Cardiac septum (tissue), 1 donor: ENCODE measurements around the gene PRR18. TPM values are rescaled to one million over a fixed set of nuclear protein-coding genes. Genes with fewer than 3 reads are reported as not detected.

Experiments
- DNase-seq: peaks from one replicate; pipeline ENCODE4 v3.0.0-alpha.2; 2020; ENCODE audit warnings: low spot score
- intact Hi-C: fragments of 100-400 bp; cut with DNase I; formaldehyde crosslinking; loops from one replicate; pipeline ENCODE4 v1.14.0; 2022
- total RNA-seq: library from RNA; stranded (reverse); fragmentation: NEBNext Ultra II Directional; extraction: Animal tissue kit (Norgen Biotek cat#: 25700); gene quantifications from one replicate; pipeline ENCODE4 v1.2.1, GENCODE V29; 2021
- donor health status: DM: no; HTN: no; CAD: no.

The PRR18 gene
- total RNA-seq, 1 donor from 2014 or later, result 0.13 TPM

DNA sequence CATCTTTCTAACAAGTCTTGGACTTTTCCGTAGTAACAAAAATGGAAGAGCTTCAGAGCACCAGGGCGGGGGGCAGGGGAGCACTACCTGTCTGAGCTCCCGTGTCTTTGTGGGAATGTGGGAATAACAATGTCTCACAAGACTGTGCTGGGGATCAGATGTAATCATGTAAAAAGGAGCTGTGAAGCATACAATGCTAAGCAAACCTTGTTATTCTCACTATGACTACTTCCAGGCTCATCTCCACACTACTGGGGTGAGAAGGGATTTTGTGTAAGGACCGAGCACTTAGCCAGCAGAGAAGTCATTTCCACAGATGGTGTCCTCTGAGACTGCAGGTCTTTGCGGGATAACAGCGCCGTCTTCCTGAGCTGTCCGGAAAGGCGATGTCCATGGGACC, 27.1 kb downstream of the PRR18 start:
- no peak for DNase-seq
- intact Hi-C loops, result no loop called here

DNA sequence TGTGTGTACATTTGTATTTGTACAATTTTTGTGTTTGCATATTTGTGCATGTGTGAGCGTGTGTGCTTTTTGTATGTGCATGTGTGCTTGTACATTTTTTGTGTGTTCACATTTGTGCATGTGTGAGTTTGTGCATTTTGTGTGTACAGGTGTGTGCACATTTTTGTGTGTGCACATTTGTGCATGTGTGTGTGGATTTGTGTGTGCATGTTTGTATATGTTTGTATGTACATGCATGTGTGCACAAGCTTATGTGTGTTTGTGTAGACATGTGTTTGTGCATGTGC, 28.9 kb downstream of the PRR18 start:
- intact Hi-C loops, result no loop called here

GRCh38 chr6:166278579-166279392, 29.4 kb downstream of the PRR18 start:
- intact Hi-C loops, result no loop called here
- no peak for DNase-seq

More for the DNA sequence above, 28.9 kb downstream of the PRR18 start:
- DNase-seq, result no peak

DNA sequence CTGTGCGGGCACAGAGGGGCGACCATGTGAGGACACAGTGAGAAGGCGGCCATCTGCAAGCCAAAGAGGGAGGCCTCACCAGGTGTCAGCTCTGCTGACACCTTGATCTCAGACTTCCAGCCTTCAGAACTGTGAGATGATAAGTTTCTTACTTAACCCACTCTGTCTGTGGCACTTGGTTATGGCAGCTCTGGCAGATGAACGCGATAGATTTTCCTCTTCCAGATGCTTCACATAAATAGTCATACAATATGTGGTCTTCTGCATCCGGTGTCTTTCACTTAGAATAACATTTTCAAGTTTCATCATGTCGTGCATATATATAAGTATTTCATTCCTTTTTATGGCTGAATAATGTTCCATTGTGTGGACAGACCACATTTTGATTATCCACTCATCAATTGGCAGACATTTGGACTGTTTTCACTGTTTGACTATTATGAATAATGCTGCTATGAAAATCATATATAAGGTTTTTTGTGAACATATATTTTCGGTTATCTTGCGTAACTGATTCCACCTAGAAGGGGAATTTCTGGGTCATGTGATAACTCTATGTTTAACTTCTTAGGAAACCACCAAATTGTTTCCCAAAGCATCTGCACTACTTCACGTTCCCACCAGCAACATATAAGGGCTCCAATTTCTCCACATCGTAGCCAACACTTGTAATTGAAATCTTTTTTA, 30.2 kb downstream of the PRR18 start:
- no peak for DNase-seq
- intact Hi-C loops, result no loop called here

DNA sequence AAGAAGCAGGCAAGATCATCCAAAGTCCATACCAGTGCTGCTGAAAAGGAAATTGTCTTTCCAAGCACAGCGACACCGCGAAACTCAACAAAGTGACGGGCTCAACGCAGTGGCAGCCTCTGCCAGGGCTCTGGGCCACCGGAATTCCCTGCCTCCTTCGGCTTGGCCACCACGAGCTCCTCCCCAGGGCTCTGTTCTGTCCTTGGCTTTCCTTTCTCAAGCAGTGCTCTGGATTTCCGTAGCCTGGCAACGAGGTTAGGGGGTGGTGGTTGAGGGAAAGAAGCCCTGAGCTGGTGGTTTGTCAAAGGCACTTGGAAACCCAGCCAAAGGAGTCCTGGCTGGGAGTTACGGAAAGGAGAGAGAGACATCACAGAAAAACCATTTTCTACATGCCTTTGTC, 31.2 kb downstream of the PRR18 start:
- DNase-seq, result no peak
- intact Hi-C loops, result no loop called here

GRCh38 chr6:166275714-166276166, 32.5 kb downstream of the PRR18 start:
- intact Hi-C loops, result loop anchor here (2.0 kb wide), 1 partner anchor 125 kb away; no protein-coding TSS in a partner anchor
- DNase-seq, result peak; percentile 91

DNA sequence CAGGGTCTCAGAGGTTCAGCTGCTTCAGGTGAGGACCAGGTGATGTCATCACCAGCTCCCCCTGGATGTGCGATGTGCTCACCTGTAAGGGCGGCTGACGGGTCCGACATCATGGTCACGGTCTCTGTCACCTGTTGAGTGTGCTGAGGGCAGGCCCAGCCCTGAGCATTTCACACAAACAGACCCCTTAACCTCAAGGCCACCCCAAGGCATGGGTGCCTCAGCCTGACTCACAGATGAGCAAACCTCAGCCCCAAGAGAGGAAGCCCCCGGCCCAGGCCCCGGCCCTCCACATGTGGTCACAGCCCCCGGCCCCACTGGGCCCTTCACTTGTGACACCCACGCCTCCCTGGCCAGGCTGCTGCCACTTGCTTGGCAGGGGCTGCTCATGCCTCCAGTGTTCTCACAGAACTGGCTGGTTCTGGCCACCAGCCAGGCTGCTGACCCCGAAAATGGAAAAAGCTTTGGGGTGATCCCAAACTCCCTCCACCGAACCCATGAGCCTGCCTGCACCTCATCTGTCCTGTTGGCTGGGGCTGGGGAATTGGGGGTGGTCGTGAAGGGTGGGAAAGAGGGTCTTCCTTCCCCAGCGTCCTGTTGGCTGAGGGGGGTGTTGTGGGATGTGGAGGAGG, 33.3 kb downstream of the PRR18 start:
- intact Hi-C loops, result loop anchor here (2.0 kb wide), 1 partner anchor 126 kb away; no protein-coding TSS in a partner anchor
- no peak for DNase-seq

GRCh38 chr6:166274163-166274562, 34.0 kb downstream of the PRR18 start:
- intact Hi-C loops, result loop anchor here (2.0 kb wide), 1 partner anchor 127 kb away; no protein-coding TSS in a partner anchor
- no peak for DNase-seq

- intact Hi-C loops, result no loop called here
- DNase-seq, result no peak
Observed at GRCh38 chr6:166271376-166271765, 36.8 kb downstream of the PRR18 start.

- no peak for DNase-seq
- intact Hi-C loops, result no loop called here
Observed at GRCh38 chr6:166270706-166271375, 37.4 kb downstream of the PRR18 start.

DNA sequence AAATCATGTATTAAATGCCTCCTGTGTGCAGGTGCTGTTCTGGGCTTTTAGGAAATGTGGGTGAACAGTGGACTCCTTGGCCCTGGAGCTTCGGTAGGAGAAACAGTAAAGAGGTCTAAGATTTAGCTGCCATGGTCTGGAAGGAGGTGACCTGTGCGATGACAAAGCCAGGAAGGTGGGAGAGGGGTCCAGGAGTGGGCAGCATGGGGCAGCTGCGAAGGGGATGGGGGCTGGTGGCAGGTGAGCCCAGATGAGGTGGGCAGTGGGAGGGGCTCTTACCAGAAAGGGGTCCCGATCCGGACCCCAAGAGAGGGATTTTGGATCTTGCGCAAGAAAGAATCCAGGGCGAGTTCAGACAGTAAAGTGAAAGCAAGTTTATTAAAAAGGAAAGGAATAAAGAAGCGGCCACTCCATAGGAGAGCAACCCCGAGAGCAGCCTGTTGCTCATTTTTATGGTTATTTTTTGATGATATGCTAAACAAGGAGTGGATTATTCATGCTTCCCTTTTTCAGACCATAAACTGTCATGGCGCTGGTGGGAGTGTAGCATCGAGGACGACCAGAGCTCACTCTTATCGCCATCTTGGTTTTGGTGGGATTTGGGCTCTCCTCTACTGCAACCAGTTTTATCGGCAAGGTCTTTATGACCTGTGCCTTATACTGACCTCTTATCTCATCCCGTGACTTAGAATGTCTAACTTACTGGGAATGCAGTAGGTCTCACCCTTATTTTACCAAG, 38.7 kb downstream of the PRR18 start:
- intact Hi-C loops, result no loop called here

GRCh38 chr6:166268431-166268830, 39.8 kb downstream of the PRR18 start:
- intact Hi-C loops, result no loop called here
- DNase-seq, result no peak

More for the DNA sequence above, 38.7 kb downstream of the PRR18 start:
- no peak for DNase-seq

- no peak for DNase-seq
- intact Hi-C loops, result no loop called here
Observed at GRCh38 chr6:166267526-166267925, 40.7 kb downstream of the PRR18 start.

- DNase-seq, result no peak
- intact Hi-C loops, result no loop called here
Observed at GRCh38 chr6:166266336-166266735, 41.9 kb downstream of the PRR18 start.

DNA sequence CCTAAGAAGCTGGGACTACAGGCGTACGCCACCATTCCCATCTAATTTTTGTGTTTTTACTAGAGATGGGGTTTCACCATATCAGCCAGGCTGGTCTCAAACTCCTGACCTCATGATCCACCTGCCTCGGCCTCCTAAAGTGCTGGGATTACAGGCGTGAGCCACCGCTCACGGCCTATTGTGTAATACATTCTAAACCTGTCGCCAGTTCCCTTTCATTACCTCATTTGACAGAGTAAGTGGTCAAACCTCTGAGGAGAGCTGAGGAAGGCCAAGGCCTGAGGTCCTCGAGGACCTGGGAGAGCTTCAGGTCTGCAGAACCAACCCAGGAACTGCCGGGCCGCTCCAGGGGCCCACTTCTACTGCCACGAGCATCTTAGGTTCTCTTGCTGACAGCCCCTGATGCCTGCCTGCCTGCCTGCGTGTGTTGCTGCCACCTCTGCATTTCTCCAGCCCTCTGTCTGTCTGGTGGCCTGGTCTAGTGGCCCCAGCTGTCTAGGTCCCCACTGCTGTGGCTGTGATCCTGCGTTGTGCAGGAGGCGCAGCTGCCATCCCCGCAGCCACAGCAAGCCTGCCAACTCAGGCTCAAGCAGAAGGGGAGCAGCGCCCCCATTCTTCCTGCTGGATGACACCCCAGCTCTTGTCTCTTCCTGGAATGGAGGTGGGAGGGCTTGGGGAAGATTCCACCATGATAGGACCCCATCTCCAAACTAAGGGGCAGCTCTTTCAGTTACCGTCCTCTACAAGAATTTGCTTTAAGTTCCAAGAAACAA, 45.3 kb downstream of the PRR18 start:
- no peak for DNase-seq

DNA sequence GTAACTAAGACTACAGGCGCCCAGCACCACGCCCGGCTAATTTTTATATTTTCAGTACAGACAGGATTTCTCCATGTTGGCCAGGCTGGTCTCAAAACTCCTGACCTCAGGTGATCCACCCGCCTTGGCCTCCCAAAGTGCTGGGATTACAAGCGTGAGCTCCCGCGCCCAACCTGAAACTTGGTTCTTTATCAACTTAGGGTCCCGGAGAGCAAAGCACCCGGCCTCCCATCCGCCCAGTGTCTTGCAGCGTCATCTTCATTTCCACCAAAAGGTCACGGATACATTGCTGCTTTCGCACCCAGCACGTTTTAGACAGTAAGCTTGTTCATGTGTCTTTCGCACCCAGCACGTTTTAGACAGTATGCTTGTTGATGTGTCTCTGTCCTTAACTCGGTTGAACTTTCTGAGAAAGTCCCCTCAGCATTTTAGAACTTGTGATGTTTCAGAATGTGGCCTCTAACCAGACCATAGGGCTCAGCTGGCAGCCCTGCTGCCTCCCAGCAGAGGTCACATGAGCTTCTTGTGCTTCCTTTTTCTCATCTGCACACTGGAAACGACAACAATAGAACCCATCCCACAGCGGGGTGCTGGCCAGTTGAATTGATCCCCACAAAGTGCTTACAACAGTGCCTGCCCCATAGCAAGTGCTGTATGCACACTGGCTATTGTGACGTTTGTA, 48.8 kb downstream of the PRR18 start:
- intact Hi-C loops, result no loop called here
- DNase-seq, result no peak

More for the DNA sequence above, 45.3 kb downstream of the PRR18 start:
- intact Hi-C loops, result no loop called here

- intact Hi-C loops, result no loop called here
- peak; percentile 89 for DNase-seq
Observed at GRCh38 chr6:166258854-166259276, 49.3 kb downstream of the PRR18 start.

DNA sequence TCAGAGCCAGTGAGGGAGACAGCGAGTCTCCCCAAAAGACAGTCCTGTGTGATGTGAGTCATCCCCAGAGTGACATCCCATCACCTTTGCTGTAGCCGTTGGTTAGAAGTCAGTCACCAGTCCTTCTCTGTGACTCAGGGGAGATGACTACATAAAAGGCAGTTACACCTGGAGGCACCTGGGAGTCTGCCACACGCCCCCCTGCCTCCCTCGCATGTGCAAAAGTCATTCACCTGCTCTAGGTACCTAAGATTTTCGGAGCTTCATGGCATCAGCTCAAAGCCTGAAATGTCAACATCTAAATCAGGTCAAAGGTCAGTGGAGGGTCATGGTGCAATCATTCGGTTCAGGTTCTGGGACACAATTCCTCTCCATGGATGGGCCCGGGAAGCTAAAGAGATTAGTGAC, 50.3 kb downstream of the PRR18 start:
- intact Hi-C loops, result no loop called here
- DNase-seq, result no peak
